Inferior parietal cortex (tissue), 1 donor: ENCODE measurements around the gene UAP1L1.
A peak's percentile ranks its signal among the peaks of the same experiment; 100 is the strongest.

ENCODE experiments used
- DNase-seq: peaks from one replicate; pipeline ENCODE4 v3.0.0-alpha.2; 2016; ENCODE audit errors: extremely low spot score

UAP1L1 gene

DNA sequence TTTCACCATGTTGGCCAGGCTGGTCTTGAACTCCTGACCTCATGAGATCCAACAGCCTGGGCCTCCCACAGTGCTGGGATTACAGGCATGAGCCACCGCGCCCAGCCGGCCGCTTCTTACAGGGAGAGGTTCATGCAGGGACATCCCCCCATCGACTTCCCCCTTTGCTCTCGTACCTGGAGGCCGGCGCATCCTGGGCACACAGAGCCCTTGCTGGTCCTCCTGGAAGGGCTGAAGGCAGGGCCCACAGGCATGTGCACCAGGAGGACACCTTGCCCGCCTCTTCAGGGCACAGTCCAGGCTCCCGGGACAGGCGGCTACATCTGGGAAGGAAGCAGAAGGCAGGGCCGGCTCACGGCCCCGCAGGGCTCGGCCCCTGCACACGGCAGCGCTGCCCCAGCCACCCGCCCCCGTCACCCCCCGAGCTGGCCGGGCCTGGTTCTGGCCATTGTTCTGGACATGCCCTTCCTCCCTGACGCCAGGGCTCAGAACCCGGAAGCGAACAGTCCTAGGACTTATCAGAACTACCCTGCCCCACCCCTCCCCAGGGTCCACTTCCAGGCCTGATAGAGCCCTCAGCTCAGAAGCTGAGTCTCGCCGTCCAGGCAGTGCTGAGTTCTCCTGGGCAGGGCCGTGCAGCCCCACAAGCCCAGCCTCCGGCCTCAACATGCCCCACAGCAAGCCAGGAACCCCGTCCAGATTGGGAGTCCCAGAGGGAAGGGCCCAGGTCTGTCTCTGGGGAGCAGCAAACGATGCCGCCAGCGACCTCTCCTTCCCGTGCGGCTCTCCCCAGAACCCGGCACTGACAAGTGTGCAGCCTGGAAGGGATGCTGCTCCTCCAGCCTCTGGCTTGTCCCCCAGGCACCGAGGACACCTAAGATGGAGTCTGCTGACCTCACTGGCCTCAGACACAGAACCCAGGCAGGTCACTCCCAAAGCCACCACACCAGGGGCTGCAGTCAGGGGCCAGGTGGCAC lies 34.3 kb upstream of the UAP1L1 start:
- no peak for DNase-seq

DNA sequence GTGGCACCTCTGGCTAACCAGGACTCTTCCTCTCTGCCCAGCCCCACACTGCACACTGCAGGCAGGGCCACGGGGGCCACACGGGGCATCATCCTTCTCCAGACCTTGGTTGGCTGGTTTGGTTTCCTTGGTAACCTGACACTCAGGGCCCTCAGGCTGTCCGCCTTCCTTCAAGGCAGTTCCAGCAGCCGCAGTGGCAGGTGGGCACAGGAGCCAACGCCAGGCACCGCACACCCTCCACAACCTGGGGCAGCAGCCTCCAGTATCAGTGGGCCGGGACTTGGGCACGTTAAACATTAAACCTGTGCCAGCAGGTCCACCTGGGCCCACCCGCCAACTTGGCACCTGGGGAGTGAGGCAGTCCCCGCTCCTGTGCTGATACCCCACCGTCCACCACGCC lies 33.3 kb upstream of the UAP1L1 start:
- DNase-seq = no peak

DNA sequence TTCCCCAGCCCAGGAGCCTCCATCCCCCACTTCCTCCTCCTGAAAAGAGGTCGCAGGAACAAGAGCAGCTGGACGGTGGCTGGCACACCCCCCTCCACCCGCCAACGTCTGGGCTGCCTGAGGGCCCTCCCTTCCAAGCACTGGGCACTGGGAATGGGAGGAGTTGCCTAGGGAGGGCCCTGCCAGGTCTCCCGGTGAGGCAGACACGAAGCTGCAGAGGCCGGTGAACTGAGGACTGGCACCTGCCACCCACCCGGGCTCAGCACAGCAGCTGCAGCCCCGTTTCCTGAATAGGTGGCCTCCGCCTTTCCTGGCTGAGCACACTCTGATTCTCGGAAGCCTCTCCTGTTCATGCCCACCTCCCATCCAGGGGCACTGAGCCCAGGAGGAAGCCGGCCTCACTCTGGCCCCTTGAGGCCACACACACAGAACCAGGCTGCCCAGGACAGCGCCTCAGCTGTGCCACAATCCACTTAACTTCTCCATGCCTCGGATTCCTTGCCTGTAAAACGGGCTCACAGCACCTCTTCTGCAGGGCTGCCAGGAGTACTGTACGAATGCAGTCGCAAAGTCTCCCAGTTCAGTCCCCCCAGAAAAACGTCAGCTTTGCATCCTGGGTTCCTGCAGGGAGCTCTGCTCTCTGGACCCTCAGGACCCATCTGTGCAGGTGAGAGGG lies 32.7 kb upstream of the UAP1L1 start:
- no peak for DNase-seq

DNA sequence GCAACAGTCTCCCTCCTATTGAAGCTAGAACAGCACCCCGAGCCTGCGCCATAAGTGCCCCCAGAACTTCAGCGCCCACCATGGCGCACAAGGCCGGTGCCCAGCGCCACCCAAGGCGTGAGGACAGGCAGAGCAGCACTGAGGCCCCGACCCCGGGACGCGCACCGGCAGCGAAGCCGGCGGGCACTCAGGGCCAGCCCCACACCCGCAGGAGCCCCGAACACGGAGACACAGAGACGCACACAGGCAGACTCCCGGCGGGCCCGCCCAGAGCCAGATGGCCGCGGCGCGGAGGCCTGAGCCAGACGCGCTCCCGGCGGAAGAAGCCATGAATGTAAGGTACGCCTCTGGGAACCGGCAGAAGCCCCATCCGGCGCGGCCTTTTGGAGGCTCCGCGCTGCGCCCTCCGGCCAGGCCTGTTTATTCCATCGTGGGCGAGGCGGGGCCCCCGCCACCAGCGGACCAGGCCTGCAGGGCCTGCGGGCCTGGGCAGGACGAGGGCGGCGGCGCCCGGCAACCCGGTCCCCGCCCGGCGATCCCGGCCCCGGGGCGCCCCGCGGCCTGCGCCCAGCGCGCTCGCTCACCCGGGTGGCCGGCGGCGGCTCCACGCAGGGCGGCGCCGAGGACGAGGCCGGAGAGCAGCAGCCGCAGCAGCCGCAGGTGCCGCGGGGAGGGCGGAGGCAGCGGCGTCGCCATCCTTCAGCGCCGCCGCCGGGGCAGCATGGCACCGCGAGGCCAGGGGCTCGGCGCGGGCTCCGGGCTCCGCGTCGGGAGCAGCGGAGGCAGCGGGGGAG lies 31.8 kb upstream of the UAP1L1 start:
- no peak for DNase-seq

DNA sequence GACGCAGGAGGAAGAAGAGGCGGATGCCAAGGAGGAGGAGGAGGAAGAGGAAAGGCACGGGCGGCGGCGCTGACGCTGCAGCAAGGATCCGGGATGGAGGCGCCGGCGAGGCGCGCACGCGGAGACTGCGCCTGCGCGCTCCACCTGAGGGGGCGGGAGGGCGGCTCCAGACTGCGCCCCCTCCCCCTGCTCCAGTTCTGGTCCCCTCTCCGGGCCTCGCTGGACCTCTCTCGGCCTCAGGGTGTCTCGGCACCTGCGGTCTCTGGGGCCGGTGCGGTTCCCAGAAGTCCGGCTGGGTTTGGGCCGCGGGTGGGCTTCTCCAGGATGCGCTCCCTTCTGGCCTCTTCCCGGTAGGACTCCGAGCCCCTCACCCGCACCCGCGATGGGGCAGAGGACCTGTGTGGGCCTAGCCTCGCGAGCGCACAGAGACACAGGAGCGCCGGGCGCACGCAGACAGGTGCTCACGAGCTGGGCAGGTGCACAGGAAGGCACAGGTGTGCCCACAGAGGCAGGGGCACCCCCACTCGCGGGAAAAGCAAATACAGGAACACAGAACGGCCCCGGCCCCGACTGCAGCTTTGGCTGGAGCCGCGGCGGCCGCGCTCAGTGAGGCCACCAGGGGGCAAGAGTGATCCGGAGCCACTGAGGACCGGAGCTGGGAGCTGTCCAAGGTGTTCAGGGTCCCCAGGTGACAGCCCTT lies 31.1 kb upstream of the UAP1L1 start, which contains the start of gene NPDC1:
TSS of gene NPDC1 (minus strand) at position 90 of the 700 bp plus-strand sequence. CDS start 188 bp downstream, outside the sequence.
- no peak for DNase-seq

DNA sequence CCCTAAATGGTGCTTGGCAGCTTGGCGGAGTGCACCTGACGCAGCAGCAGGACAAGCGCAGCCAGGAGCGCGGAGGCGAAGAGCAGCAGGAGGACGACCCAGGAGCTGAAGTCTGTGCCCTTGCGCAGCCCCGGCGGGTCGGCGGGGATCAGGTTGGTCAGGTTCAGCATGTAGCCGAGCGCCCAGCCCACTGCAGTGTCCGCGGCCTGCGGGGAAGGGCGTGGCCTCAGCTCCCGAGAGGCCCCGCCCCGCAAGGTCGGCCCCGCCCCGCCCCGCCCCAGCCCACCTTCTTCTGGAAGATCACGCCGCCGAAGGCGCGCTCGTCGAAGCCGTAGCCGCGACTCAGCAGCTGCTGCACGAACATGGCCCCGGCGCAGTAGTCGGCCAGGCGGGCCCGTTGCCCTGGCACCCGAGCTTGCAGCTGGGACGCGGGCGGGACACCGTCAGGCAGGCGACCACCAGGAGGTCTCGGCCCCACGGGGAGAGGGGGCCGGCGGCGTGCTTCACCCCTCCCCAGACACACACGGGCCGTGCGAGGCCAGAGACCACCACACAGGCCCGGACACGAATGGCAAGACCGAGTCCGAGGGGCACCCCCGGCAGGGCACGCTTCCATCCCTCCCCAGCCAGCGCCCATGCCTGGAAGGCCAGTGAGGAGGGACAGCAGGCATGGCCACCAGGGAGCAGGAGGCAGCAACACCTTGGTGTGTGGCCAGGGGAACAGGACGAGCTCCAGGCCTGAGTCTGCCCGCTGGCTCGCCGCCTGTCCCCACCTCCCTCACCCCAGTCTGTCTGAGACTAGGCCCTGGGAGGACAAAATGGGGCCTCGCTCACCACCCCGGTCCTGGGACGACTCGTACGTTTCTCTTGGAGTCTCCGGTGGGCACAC lies 28.4 kb upstream of the UAP1L1 start:
- no peak for DNase-seq

DNA sequence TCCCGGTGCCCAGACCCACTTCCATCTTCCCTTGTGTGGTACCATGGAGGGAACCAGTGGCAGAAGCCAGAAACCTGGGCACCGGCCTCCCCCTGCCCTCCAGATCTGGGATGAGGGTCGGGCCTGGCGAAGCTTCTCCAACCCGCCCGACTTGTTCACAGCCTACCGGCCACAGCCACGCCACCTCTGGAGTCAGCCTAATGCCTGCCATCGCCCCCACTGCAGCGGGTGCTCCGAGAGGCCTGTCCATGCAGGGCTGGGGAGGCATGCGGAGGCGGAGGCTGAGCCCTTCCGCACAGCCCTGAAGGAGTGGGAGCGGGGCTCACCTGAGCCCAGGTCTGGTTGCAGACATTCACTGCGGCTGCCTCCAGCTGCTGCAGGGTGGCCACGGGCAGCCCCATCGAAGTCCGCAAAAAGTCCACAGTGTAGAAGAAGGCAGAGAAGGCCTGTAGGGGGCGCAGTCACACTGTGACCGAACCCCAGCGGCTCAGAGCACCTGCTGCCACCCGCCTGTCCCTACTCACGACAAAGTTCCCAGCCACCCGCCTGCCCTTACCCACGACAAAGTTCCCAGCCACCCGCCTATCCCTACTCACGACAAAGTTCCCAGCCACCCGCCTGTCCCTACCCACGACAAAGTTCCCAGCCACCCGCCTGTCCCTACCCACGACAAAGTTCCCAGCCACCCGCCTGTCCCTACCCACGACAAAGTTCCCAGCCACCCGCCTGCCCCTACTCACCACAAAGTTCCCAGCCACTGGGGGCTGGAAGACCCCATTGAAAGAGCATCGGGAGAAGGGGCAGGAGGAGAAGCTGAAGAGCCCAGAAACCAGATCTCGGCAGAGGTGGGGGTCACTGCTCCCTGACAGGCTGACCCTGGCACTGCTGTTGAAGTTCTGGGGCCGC lies 27.5 kb upstream of the UAP1L1 start:
- DNase-seq = no peak

DNA sequence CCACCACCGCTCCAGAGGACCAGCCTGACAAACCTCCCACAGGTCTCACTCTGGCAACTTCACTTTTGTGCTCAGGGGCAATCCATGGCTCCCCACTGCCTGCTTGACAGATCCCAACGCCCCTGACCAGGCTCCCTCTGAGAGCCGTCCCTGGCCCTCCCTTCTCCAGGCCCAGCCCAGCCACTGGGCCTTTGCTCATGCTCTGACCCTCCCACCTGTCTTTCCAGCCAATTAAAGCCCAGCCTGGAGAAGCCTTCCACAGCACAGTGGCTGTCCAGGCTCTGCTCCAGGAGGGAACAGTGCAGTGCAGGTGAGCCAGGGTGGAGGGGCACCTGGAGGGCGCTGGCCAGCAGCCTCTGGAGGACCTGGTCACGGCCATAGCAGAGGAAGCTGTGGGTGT lies 26.7 kb upstream of the UAP1L1 start:
- DNase-seq = no peak

DNA sequence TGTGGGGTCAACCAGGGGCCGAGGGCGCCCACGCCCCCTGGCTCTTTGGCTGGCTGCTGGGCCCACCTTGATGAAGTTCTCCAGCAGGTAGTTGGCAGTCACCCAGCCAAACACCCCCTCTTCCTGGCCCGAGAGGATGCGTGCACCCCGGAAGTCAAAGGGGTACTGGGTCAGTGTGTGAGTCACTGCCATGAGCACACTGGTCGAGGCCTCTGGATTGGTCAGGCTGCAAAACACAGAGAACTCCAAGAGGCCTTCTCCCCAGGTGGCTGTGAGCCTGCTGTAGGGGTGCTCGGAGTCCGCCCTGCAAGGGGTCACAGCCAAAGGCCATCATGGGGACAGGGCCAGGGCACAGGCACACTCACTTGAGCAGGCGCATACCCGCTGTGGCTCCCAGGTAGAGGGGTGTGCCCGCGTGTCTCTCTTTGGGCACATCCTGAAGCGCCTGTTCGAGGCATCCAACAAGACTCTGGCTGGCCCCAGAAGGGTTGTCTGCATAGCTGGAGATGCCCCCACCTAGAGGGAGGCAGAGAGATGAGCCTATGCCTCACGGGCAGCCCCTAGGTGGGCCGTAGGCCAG lies 26.1 kb upstream of the UAP1L1 start:
- no peak for DNase-seq

DNA sequence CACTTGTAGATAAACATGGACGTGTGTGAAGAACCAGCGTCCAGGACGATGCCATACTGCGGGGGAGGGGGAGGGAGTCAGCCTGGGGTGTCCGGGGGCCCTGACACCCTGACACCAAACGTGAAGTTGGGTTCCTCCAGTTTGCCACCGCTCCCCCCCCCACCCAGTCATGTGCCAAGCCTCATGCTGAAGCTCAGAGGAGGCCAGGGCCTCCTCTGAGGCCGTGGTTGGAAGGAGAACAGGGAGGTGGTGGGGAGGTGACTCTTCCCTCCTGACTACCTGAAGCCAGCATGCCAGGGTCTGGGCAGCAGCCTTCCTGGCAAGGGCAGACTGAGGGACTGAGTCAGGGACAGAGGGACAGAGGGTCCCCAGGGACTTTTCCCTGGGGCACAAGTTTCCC lies 25.0 kb upstream of the UAP1L1 start:
- no peak for DNase-seq

DNA sequence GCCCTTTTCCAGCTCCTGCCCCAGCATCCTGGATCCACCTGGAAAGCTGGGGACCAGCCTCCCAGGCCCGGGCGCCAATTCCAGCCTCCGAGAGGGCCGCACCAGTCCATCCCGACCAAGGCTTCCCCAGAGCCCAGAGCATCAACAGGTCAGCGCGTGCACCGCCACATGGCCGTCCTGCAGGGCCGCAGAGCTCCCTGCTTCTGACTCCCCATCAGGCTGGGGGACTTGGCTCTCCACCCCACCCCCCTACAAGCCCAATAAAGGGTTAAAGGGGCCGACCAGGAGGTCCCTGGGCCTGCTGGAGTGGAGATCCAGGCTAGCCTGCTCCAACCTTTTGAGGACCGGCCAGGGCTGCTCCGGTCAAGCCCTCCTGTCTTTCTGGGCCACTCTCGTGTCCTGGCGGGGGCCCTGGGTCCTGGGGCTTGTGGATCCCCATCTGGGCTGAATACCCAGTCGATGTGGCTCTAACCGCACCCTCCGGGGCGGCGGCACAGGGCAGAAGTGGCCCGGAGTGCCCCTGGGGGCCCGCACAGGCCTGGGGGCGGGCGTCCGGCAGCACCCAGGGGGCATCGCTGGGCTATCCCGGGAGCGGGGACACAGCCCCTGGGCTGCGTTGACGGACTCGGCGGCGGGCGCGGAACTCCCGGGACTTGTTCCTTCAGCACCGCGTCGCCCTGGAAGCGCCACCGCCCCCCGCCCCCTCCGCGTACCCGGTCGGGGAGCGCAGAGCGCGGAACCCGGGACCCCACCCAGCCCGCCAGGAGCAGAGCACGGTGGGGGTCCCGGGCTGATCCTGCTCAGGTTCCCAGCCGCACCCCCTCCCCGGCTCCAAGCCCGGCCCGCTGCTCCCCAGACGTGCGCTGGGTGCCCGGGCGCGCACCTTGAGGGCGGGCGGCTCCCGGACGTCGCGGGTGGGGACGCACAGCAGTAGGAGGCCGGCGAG lies 24.0 kb upstream of the UAP1L1 start:
- no peak for DNase-seq

DNA sequence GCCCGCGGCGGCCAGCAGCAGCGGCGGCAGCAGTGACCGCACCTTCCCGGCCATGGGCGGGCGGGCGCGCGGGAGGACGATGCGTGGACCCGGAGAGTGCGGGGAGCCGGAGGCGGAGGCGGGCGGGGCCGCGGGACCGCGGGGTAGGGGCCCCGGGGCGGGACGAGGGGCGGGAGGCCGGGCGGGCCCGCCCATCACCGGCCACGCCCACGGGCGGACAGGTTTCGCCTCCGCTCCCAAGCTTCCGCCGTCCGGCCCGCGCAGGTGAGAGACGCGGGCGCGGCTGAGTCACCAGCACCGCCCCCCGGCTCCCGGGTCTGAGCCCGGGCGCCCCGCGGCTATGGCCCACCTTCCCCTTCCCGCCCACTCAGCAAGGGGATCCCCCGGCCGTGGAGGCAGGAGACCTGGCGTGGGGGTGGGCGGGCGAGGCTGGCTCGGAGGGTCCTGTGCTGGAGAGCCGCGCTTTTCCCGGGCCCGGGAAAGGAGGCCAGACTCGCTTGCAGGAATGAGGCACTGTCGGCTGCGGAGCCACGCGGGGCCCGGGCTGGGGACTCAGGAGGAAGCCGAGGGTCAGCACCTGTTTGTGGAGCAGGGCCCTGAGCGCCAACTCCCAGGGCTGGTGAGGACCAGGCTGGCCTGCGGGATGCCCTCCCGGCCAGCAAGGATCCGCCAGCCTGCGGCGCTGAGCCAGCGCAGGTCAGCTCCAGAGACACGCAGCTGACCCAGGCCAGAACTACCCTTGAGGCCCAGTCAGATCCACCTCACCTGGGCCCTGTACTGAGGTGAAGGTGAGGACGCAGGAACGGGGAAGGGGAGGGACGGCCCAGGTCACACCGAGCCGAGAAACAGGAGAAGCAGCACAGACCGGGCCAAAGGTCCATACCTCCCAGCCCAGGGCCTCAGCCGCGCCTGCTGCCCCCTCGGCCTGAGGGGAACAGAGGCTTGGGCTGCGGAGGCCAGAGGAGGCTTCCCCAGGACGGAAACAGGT lies 23.1 kb upstream of the UAP1L1 start, which contains the start of gene ENTPD2:
TSS of gene ENTPD2 (minus strand) at position 118 of the 988 bp plus-strand sequence. CDS start at position 54, 64 bp downstream.
- DNase-seq = no peak

DNA sequence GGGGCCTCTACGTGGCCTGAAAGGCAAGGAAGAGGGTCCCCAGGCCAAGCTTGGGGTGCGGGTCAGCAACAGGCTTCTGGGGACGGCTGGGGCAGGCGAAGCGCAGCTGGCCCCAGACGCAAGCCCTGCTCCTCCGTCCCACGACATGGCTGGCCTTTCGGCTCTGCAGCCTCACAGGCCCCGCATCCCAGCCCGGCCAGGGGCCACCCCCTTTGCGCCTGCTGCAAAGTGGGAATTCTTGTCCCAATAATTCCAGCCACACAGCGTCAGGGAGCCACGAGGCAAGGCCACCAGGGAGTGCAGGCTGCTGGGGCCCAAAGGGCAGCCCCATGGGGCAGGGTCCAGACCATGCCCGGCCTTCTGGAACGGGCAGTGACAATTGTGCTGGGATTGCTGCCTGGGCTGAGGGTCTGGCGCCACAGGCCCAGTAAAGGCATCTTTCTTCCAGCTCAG lies 22.4 kb upstream of the UAP1L1 start:
- DNase-seq = no peak

DNA sequence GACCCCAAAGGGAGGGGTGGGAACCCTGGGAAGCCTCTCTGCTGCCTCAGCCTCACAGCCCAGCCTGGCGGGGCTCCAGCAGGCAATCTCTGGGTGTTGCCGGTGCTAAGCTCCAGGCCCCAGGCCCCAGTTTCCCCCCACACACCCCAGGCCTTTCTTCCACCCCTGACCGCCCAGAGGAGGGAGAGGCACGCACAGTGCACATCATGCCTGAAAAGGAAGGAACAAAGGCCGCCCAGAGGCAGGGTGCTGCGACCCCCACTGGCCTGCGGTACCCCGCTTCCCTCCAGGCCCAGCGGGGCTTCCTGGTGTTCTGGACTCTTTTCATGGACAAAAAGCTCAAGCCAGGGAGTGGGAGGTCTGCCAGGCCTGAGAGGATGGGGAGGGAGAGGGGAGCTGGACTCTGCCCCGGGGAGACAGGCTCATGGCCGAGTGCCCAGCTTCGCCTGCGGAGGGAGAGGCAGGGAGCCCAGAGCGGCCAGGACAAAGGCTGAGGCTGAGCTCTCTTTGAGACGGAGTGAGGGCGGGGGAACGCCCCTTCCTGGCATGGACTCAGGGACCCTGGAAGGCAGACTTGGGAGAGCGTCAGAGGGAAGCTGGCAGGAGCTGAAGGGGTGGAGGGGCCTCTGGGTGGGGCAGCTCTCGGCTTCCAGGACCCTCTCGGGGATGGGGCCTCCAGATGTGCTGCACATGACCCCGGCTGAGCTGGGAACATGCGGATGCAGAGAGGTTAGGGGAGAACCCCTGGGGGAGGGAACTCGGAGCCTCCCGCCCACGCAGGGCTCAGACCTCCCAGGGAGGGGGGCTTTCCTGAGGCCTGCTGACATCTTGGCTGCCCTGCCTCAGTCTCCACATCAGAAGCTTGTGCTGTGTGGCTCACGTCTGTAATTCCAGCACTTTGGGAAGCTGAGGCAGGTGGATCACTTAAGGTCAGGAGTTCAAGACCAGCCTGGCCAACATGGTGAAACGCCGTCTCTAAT lies 21.6 kb upstream of the UAP1L1 start:
- peak; percentile 84 for DNase-seq

DNA sequence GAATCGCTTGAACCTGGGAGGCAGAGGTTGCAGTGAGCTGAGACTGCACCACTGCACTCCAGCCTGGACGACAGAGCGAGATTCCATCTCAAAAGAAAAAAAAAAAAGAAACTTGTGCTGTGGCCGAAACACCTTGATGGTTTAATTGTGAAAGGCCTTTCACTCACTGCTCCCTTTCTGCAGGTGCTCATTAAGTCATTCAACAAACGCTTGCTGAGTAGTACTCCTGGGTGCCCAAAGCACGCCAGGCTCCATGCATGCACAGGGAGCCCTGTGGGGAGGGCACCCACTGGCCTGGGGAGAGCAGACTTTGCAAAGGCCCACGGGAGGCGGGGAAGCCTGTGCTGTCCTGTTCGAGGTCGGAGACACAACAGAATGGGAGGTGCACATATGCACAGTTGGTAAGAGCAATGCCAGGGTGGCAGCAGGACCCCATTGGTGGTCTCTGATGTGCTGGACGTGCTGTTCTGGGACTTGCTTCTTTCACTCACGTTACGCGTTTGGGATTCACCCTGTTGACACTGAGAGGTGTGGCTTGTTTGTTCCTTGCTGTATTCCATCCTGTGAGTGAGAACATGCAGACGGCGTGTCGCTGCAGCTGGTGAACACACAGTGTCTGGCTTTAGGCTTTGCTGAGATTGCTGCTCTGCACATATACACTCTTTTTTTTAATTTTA lies 20.4 kb upstream of the UAP1L1 start:
- DNase-seq = no peak
